Tibial nerve (tissue), 4 donors: ENCODE data around the gene MRNIP.
"Not testable (repeated sequence)": the region's sequence is repeated elsewhere in the genome, so short reads cannot be mapped to it uniquely, and the experiment has no call there.

ENCODE experiments used
- EP300 ChIP-seq, 2 donors: sonication (generic); formaldehyde crosslinking; IDR thresholded peaks; one replicate each; pipeline ENCODE4 v1.6.1; 2017; ENCODE audit warnings: antibody characterized with exemption in 2 of 2, mild to moderate bottlenecking in 1 of 2
- POLR2A ChIP-seq, 2 donors: fragments of 450-650 bp; IDR thresholded peaks; one replicate each; pipeline ENCODE4 v1.6.1; 2017; ENCODE audit warnings: antibody characterized with exemption in 2 of 2, mild to moderate bottlenecking in 2 of 2, moderate library complexity in 2 of 2
- TF ChIP-seq, protein P1 (sequence below), 5 experiments: fragments of 200-600 bp in 3 of 5; fragments of 450-650 bp in 2 of 5; sonication (generic) in 3 of 5; IDR thresholded peaks; one replicate each; pipeline ENCODE4 v1.5.1; 2016 to 2019; ENCODE audit warnings: antibody characterized with exemption in 5 of 5, mild to moderate bottlenecking in 3 of 5, moderate library complexity in 2 of 5

DNA sequence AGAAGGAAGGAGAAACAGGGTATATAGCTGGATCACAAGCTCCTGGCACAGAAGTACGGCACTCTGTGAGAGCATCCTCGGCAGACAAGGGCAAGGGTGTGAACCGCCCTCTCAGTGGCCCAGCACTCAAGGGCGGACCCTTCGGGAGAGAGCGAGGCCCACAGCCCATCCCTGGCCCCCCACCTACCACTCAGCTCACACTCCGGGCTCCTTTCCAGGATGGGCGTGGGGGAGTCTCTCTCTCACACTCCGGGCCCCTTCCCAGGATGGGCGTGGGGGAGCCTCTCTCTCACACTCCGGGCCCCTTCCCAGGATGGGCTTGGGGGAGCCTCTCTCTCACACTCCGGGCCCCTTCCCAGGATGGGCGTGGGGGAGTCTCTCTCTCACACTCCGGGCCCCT, 12.9 kb upstream of the MRNIP start:
- TF ChIP-seq, protein P1, sequence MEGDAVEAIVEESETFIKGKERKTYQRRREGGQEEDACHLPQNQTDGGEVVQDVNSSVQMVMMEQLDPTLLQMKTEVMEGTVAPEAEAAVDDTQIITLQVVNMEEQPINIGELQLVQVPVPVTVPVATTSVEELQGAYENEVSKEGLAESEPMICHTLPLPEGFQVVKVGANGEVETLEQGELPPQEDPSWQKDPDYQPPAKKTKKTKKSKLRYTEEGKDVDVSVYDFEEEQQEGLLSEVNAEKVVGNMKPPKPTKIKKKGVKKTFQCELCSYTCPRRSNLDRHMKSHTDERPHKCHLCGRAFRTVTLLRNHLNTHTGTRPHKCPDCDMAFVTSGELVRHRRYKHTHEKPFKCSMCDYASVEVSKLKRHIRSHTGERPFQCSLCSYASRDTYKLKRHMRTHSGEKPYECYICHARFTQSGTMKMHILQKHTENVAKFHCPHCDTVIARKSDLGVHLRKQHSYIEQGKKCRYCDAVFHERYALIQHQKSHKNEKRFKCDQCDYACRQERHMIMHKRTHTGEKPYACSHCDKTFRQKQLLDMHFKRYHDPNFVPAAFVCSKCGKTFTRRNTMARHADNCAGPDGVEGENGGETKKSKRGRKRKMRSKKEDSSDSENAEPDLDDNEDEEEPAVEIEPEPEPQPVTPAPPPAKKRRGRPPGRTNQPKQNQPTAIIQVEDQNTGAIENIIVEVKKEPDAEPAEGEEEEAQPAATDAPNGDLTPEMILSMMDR (IDR thresholded peaks at IDR 0.05), result not testable (repeated sequence)
- TF ChIP-seq EP300, POLR2A (IDR thresholded peaks at IDR 0.05): not testable (repeated sequence)
